Measurements from ENCODE around the gene ARHGEF6. TPM values are rescaled to one million over a fixed set of nuclear protein-coding genes. Genes with fewer than 3 reads are reported as not detected.

The ARHGEF6 gene
- total and polyA plus RNA-seq, 4 donors: 4.9 to 22.4 (median 15.5) TPM

DNA sequence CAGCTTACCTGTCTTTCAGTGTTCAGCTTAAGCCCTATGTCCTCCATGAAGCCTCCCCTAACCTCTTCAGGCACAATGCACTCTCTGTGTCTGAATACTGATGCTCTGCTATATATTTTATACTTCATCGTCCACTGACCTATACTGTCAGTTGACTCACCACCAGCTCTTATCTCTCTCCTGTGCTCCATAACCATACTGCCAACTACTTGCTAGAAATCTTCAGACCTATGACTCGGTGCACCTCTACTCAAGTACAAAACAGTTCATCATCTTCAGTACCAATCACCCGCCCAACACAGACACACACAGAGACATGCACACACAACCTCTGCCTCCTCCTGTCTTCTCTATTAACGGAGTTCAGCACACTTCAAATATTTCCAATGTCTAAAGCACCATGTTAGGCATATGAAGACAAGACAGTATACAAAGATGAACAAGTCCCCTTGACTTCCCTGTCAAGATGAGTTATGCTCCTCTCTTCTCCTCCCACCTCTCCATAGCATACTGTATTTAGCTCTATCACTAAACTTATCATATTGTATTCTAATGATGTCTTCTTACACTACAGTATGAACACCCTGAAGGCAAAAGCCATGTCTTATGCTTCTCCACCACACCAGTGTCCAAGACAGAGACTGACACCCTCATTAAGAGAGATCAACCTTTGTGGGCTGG lies 42.5 kb downstream of the ARHGEF6 start:
- Histone ChIP-seq H3K27ac (ENCODE audit: low read depth in 1 of 2, low read length in 1 of 2) (no peak overlapping the region), H3K36me3 (ENCODE audit: control insufficient read depth in 4 of 4, insufficient read depth in 4 of 4, low read length in 4 of 4) (no peaks in the 10 kb centered on the region), H3K4me3 (no peak overlapping the region), H3K4me1 (ENCODE audit: control insufficient read depth in 5 of 5, insufficient read depth in 5 of 5, low read length in 5 of 5) (peaks cover 0 to 9% (median 0%) of the 10 kb centered on the region in 5 donors), H3K9me3 (ENCODE audit: control insufficient read depth in 4 of 4, insufficient read depth in 3 of 4, low read length in 3 of 4) (no peaks in the 10 kb centered on the region), H3K27me3 (ENCODE audit: control insufficient read depth in 3 of 3, insufficient read depth in 3 of 3, low read length in 2 of 3) (peaks cover 0 to 18% (median 3%) of the 10 kb centered on the region in 3 donors), H3K9ac (ENCODE audit: insufficient read depth in 1 of 2, low read length in 2 of 2) (no peak overlapping the region)
- TF ChIP-seq, protein P1, sequence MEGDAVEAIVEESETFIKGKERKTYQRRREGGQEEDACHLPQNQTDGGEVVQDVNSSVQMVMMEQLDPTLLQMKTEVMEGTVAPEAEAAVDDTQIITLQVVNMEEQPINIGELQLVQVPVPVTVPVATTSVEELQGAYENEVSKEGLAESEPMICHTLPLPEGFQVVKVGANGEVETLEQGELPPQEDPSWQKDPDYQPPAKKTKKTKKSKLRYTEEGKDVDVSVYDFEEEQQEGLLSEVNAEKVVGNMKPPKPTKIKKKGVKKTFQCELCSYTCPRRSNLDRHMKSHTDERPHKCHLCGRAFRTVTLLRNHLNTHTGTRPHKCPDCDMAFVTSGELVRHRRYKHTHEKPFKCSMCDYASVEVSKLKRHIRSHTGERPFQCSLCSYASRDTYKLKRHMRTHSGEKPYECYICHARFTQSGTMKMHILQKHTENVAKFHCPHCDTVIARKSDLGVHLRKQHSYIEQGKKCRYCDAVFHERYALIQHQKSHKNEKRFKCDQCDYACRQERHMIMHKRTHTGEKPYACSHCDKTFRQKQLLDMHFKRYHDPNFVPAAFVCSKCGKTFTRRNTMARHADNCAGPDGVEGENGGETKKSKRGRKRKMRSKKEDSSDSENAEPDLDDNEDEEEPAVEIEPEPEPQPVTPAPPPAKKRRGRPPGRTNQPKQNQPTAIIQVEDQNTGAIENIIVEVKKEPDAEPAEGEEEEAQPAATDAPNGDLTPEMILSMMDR (IDR thresholded peaks at IDR 0.05; ENCODE audit: control extremely low read depth, extremely low read depth): no peak
- DNase-seq (no peak), ATAC-seq (ENCODE audit: insufficient read depth, low FRiP score) (no peak)
- 76 to 96% methylated on average over 4 of the region's 4 CpGs for WGBS, 2 donors

DNA sequence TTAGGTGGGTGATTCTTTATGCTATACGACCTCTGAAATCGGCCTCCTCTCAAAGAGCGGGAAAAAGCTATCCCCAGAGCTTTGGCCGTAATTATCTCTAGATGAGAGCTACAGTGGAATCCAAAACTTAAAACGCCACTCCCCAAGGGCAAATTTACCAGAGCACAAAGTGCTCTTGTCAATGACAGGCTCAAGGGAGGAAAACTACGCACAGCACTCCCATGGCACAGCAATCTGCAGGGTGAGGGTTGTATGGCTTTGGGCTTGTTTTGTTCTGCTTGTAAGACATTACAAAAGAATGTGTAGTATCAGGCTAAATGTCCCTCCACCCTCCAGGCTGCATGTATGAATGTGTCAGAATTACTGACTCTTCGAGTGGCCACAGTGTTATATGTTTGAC lies 44.0 kb downstream of the ARHGEF6 start:
- WGBS, 2 donors: 74 to 90% methylated on average over 7 of the region's 7 CpGs
- peak overlapping the region in 1 of 2 donors; percentile 77 for H3K27ac ChIP-seq (ENCODE audit: low read depth in 1 of 2, low read length in 1 of 2)
- H3K36me3 ChIP-seq (ENCODE audit: control insufficient read depth in 4 of 4, insufficient read depth in 4 of 4, low read length in 4 of 4): no peaks in the 10 kb centered on the region
- TF ChIP-seq, protein P1 (IDR thresholded peaks at IDR 0.05; ENCODE audit: control extremely low read depth, extremely low read depth): no peak
- H3K27me3 ChIP-seq (ENCODE audit: control insufficient read depth in 3 of 3, insufficient read depth in 3 of 3, low read length in 2 of 3): peaks cover 0 to 18% (median 6%) of the 10 kb centered on the region in 3 donors
- H3K4me3 ChIP-seq: no peak overlapping the region
- ATAC-seq (ENCODE audit: insufficient read depth, low FRiP score): no peak
- DNase-seq: no peak
- H3K9ac ChIP-seq (ENCODE audit: insufficient read depth in 1 of 2, low read length in 2 of 2): no peak overlapping the region
- no peaks in the 10 kb centered on the region for H3K9me3 ChIP-seq (ENCODE audit: control insufficient read depth in 4 of 4, insufficient read depth in 3 of 4, low read length in 3 of 4)
- H3K4me1 ChIP-seq (ENCODE audit: control insufficient read depth in 5 of 5, insufficient read depth in 5 of 5, low read length in 5 of 5): peaks cover 0 to 9% (median 0%) of the 10 kb centered on the region in 5 donors

DNA sequence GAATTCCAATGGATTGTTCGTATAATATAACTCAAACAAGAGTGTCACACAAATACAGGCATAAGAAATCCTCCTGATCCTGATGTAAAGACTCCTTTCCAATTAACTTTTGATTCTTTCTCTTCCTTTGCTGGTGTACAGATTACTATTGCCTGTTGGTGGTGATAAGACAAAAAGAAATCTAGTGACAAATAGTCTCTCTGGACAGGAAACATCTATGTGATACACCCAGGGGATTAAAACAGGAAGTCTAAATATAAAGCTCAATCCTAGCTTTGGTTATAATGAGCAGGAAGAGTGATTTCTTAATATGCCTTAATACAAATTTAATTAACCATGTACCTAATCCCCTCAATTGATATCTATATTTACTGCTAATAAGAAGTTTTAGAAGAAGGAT lies 45.1 kb downstream of the ARHGEF6 start:
- peaks cover 0 to 24% (median 6%) of the 10 kb centered on the region in 3 donors for H3K27me3 ChIP-seq (ENCODE audit: control insufficient read depth in 3 of 3, insufficient read depth in 3 of 3, low read length in 2 of 3)
- H3K27ac ChIP-seq (ENCODE audit: low read depth in 1 of 2, low read length in 1 of 2): no peak overlapping the region
- 53 to 62% methylated on average over 1 of the region's 1 CpG for WGBS, 2 donors
- ATAC-seq (ENCODE audit: insufficient read depth, low FRiP score) (no peak), DNase-seq (no peak)
- H3K9me3 ChIP-seq (ENCODE audit: control insufficient read depth in 4 of 4, insufficient read depth in 3 of 4, low read length in 3 of 4): no peaks in the 10 kb centered on the region
- H3K4me1 ChIP-seq (ENCODE audit: control insufficient read depth in 5 of 5, insufficient read depth in 5 of 5, low read length in 5 of 5): peaks cover 0 to 9% (median 0%) of the 10 kb centered on the region in 5 donors
- no peak overlapping the region for H3K9ac ChIP-seq (ENCODE audit: insufficient read depth in 1 of 2, low read length in 2 of 2)
- H3K4me3 ChIP-seq: no peak overlapping the region
- TF ChIP-seq, protein P1 (IDR thresholded peaks at IDR 0.05; ENCODE audit: control extremely low read depth, extremely low read depth): no peak
- no peaks in the 10 kb centered on the region for H3K36me3 ChIP-seq (ENCODE audit: control insufficient read depth in 4 of 4, insufficient read depth in 4 of 4, low read length in 4 of 4)

Data from lung (tissue), 12 donors.